ENCODE measurements around the gene LCN6. TPM values are rescaled to one million over a fixed set of nuclear protein-coding genes. Genes with fewer than 3 reads are reported as not detected.

Gene LCN6
- polyA plus RNA-seq, 1 donor from 2014 or later, result not detected

DNA sequence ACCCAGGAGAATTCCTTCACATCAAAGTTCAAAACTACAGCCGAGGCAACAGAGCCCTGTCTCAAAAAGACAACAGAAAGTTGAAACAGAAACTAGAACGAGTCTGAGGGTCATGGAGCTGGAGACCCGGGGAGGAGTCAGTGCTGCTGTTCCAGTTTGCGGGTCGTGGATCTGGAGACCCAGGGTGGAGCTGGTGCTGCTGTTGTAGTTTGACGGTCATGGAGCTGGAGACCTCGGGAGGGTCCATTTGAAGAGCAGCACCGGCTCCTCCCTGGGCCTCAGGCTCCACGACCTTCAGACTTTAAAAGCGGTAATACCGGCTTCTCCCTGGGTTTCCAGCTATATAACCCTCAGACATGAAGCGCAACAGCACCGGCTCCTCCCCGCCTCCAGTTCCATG, 29.0 kb upstream of the LCN6 start:
- H3K9ac ChIP-seq (ENCODE audit: low read length), result no peak overlapping the region
- no peaks in the 10 kb centered on the region for H3K79me2 ChIP-seq (replicated peaks; ENCODE audit: insufficient read depth, low read length)
- no peak overlapping the region for H3K4me2 ChIP-seq (ENCODE audit: low read length)
- no peaks in the 10 kb centered on the region for H3K36me3 ChIP-seq (ENCODE audit: insufficient read depth, low read length)
- H3K27ac ChIP-seq (ENCODE audit: low read length), result no peak overlapping the region
- no peaks in the 10 kb centered on the region for H4K20me1 ChIP-seq (ENCODE audit: insufficient read depth)
- H3K9me2 ChIP-seq (ENCODE audit: insufficient read depth, low read length), result no peaks in the 10 kb centered on the region
- no peaks in the 10 kb centered on the region for H3F3A ChIP-seq (ENCODE audit: insufficient read depth, low read length, poor library complexity, severe bottlenecking)
- no peaks in the 10 kb centered on the region for H3K27me3 ChIP-seq (ENCODE audit: insufficient read depth, low read depth, low read length)
- H2AFZ ChIP-seq (ENCODE audit: low read depth, low read length), result no peak overlapping the region
- H3K4me3 ChIP-seq (ENCODE audit: low read length), result no peak overlapping the region
- no peaks in the 10 kb centered on the region for H3K9me3 ChIP-seq (ENCODE audit: low read length)
- TF ChIP-seq RAD21 (conservative IDR thresholded peaks at IDR 0.05) (no peak), MXI1 (conservative IDR thresholded peaks at IDR 0.05; ENCODE audit: poor library complexity, severe bottlenecking) (no peak), SMC3 (conservative IDR thresholded peaks at IDR 0.05; ENCODE audit: poor library complexity) (no peak), EP300 (conservative IDR thresholded peaks at IDR 0.05; ENCODE audit: poor library complexity, severe bottlenecking) (no peak), TAF1 (IDR thresholded peaks at IDR 0.05; ENCODE audit: low read depth) (no peak), EZH2 (IDR thresholded peaks at IDR 0.05; ENCODE audit: borderline replicate concordance, insufficient read depth, low read length, poor library complexity, severe bottlenecking) (no peak), POLR2AphosphoS5 (IDR thresholded peaks at IDR 0.05) (no peak)
- TF ChIP-seq, protein P1, sequence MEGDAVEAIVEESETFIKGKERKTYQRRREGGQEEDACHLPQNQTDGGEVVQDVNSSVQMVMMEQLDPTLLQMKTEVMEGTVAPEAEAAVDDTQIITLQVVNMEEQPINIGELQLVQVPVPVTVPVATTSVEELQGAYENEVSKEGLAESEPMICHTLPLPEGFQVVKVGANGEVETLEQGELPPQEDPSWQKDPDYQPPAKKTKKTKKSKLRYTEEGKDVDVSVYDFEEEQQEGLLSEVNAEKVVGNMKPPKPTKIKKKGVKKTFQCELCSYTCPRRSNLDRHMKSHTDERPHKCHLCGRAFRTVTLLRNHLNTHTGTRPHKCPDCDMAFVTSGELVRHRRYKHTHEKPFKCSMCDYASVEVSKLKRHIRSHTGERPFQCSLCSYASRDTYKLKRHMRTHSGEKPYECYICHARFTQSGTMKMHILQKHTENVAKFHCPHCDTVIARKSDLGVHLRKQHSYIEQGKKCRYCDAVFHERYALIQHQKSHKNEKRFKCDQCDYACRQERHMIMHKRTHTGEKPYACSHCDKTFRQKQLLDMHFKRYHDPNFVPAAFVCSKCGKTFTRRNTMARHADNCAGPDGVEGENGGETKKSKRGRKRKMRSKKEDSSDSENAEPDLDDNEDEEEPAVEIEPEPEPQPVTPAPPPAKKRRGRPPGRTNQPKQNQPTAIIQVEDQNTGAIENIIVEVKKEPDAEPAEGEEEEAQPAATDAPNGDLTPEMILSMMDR (IDR thresholded peaks at IDR 0.05; ENCODE audit: poor library complexity, severe bottlenecking), result no peak
- TF ChIP-seq, protein P2, sequence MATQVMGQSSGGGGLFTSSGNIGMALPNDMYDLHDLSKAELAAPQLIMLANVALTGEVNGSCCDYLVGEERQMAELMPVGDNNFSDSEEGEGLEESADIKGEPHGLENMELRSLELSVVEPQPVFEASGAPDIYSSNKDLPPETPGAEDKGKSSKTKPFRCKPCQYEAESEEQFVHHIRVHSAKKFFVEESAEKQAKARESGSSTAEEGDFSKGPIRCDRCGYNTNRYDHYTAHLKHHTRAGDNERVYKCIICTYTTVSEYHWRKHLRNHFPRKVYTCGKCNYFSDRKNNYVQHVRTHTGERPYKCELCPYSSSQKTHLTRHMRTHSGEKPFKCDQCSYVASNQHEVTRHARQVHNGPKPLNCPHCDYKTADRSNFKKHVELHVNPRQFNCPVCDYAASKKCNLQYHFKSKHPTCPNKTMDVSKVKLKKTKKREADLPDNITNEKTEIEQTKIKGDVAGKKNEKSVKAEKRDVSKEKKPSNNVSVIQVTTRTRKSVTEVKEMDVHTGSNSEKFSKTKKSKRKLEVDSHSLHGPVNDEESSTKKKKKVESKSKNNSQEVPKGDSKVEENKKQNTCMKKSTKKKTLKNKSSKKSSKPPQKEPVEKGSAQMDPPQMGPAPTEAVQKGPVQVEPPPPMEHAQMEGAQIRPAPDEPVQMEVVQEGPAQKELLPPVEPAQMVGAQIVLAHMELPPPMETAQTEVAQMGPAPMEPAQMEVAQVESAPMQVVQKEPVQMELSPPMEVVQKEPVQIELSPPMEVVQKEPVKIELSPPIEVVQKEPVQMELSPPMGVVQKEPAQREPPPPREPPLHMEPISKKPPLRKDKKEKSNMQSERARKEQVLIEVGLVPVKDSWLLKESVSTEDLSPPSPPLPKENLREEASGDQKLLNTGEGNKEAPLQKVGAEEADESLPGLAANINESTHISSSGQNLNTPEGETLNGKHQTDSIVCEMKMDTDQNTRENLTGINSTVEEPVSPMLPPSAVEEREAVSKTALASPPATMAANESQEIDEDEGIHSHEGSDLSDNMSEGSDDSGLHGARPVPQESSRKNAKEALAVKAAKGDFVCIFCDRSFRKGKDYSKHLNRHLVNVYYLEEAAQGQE (IDR thresholded peaks at IDR 0.05; ENCODE audit: borderline replicate concordance), result no peak

DNA sequence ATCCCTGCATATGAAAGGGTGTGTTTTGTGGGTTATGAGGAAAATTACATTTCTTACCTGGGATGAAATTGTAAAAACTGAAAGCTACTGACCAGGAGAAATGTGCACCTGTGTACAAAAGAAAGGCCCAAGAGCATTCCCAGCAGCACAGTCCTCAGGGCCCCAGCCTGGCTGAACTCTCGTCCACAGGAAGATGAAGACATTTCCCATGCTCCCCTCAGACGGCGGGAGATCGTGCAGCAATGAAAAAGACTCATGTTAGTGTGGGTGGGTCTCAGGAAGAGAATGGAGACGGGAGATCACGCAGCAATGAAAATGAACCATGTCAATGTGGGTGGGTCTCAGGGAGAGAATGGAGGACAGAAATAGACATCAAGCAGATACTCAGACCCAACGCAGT, 28.6 kb upstream of the LCN6 start:
- H3F3A ChIP-seq (ENCODE audit: insufficient read depth, low read length, poor library complexity, severe bottlenecking), result no peaks in the 10 kb centered on the region
- H3K36me3 ChIP-seq (ENCODE audit: insufficient read depth, low read length), result no peaks in the 10 kb centered on the region
- H3K27ac ChIP-seq (ENCODE audit: low read length), result no peak overlapping the region
- H3K4me3 ChIP-seq (ENCODE audit: low read length), result no peak overlapping the region
- H3K9me2 ChIP-seq (ENCODE audit: insufficient read depth, low read length), result no peaks in the 10 kb centered on the region
- H2AFZ ChIP-seq (ENCODE audit: low read depth, low read length), result no peak overlapping the region
- no peaks in the 10 kb centered on the region for H4K20me1 ChIP-seq (ENCODE audit: insufficient read depth)
- H3K27me3 ChIP-seq (ENCODE audit: insufficient read depth, low read depth, low read length), result no peaks in the 10 kb centered on the region
- TF ChIP-seq TAF1 (IDR thresholded peaks at IDR 0.05; ENCODE audit: low read depth) (no peak), MXI1 (conservative IDR thresholded peaks at IDR 0.05; ENCODE audit: poor library complexity, severe bottlenecking) (no peak), POLR2AphosphoS5 (IDR thresholded peaks at IDR 0.05) (no peak), EZH2 (IDR thresholded peaks at IDR 0.05; ENCODE audit: borderline replicate concordance, insufficient read depth, low read length, poor library complexity, severe bottlenecking) (no peak), EP300 (conservative IDR thresholded peaks at IDR 0.05; ENCODE audit: poor library complexity, severe bottlenecking) (no peak), RAD21 (conservative IDR thresholded peaks at IDR 0.05) (no peak), SMC3 (conservative IDR thresholded peaks at IDR 0.05; ENCODE audit: poor library complexity) (no peak)
- TF ChIP-seq, protein P2 (IDR thresholded peaks at IDR 0.05; ENCODE audit: borderline replicate concordance), result no peak
- TF ChIP-seq, protein P1 (IDR thresholded peaks at IDR 0.05; ENCODE audit: poor library complexity, severe bottlenecking), result no peak
- H3K9ac ChIP-seq (ENCODE audit: low read length), result no peak overlapping the region
- no peaks in the 10 kb centered on the region for H3K79me2 ChIP-seq (replicated peaks; ENCODE audit: insufficient read depth, low read length)
- no peaks in the 10 kb centered on the region for H3K9me3 ChIP-seq (ENCODE audit: low read length)
- no peak overlapping the region for H3K4me2 ChIP-seq (ENCODE audit: low read length)
